OCI-M2 (cell line): ENCODE results near the gene EXOC1.
A peak's percentile ranks its signal among the peaks of the same experiment; 100 is the strongest.

ENCODE experiments used
- DNase-seq: peaks from one replicate; lab custom pipeline; 2025; ENCODE audit not compliant: unreplicated experiment; lab: John Stamatoyannopoulos, UW

The EXOC1 gene

GRCh38 chr4:55947912-55948725 is 94.7 kb downstream of the EXOC1 start:
- no peak for DNase-seq

GRCh38 chr4:55948726-55949481 is 95.5 kb downstream of the EXOC1 start, which contains the start of gene CEP135:
TSS of gene CEP135 (plus strand) at chr4:55948945. CDS start at chr4:55952131, 3,186 bp downstream.
- DNase-seq, result peak; percentile 67

DNA sequence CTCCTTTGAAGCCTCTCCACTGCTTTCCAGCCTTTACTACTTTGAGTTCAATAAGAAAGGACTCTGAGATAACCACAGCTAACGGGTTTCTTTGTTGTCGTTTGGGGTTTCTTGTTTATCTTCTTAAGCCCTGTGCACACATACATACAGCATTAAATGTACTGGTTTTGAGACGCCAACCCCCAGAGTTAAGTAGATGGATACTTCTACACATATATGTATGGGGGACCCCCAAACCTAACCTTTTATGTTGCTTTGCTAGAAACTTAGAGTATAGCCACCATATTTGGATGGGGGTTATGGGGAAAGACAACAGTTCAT is 96.0 kb downstream of the EXOC1 start:
- DNase-seq, result no peak

DNA sequence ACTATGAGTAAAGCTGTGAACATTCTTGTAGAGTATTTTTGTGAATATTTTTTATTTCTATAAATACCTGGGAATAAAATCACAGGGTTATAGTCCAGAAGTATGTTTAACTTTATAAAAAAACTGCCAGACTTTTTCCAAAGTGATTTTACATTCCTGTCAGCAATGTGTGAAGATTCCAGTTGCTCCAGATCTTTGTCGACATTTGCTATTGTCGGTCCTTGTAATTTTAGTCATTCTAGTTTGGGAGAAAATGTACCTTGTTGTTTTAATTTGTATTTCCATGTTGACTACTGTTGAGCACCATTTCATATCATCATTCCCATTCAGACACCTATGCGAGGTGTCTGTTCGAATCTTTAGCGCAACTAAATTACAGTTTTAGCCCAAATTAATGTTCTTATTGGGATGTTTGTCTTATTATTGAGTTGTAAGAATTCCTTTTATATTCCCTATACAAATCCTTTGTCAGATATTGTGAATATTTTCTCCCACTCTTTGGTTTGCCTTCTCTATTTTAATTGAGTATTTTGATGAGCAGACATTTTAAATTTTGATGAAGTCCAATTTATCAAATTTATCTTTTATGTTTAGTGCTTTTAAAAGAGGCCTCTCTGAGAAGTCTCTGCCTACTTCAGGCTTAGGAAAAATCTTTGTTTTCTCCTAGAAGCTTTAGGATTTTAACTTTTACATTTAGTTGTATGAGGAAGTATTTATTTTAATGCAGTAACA is 97.9 kb downstream of the EXOC1 start:
- DNase-seq, result no peak
